Measurements from ENCODE around the gene IFNL4. TPM values are rescaled to one million over a fixed set of nuclear protein-coding genes. Genes with fewer than 3 reads are reported as not detected.

The IFNL4 gene
- total RNA-seq, 4 donors from 2014 or later: not detected

GRCh38 chr19:39240421-39240820 lies 8.2 kb downstream of the IFNL4 start:
- ATAC-seq (ENCODE audit: low FRiP score) (no peak), DNase-seq (ENCODE audit: low spot score) (no peak)
- TF ChIP-seq CTCF (IDR thresholded peaks at IDR 0.05): no peak

GRCh38 chr19:39238944-39239343 lies 9.7 kb downstream of the IFNL4 start:
- DNase-seq (ENCODE audit: low spot score) (no peak), ATAC-seq (ENCODE audit: low FRiP score) (no peak)
- TF ChIP-seq CTCF (IDR thresholded peaks at IDR 0.05): no peak

DNA sequence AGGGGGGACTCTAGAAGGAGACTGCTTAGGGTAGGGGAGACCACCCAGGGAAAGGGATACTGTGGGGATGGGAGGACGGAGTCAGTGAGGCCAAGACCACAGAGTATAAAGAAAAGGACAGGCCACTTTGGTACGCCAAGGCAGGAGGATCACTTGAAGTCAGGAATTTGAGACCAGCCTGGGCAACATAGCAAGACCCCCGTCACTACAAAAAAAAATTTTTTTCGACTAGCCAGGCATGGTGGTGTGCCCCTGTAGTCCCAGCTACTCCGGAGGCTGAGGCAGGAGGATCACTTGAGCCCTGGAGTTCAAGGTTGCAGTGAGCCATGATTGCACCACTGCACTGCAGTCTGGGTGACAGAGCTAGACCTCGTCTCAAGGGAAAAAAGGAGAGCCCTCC lies 10.4 kb downstream of the IFNL4 start:
- ATAC-seq (ENCODE audit: low FRiP score): no peak
- TF ChIP-seq CTCF (IDR thresholded peaks at IDR 0.05): no peak

DNA sequence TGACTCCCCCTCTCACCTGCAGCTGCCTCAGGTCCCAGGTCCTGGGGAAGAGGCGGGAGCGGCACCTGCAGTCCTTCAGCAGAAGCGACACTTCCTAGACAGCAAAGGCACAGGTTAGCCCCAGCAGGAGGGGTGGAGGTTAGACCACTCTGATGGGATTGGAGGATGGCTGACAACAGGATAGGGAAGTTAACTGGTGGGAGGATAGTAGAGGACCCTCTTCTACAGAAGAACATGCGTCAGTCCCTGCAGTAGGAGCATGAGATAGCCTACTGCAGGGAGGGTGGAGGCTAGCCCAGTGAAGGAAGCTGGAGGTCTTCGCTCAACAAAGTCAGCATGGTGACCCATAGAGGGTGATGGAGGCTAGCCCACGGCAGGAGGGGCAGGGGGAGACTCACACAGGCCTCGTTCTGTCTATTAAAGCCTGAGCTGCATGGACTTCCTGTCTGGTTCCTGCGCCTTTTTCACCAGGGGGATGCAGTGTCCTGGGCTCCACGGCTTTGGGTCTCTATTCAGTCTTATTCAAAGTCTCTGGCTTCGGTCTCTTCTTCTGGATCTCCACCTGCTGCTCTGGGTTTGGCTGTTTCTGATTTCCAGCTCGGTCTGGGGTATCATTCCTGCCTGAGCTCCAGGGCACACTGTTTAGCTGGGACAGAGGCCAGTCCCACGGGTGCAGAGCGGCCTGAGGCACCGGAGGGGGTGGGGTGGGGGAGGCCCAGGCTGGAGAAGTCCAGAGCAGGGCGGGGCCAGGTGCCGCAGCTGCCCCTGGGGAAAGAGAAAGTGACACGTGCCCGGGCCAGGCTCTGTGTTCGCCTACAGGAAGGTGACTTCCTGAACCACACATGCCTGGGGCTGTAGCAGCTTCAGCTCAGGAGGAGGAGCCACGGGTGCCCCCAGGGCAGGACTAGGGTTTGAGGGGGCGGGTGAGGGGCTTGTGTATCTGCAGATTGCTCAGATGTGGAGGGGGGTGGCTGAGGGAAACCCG lies 11.2 kb downstream of the IFNL4 start:
- DNase-seq (ENCODE audit: low spot score): no peak
- no peak for TF ChIP-seq CTCF (IDR thresholded peaks at IDR 0.05)
- no peak for ATAC-seq (ENCODE audit: low FRiP score)

More for the DNA sequence above, 10.4 kb downstream of the IFNL4 start:
- DNase-seq (ENCODE audit: low spot score): no peak

DNA sequence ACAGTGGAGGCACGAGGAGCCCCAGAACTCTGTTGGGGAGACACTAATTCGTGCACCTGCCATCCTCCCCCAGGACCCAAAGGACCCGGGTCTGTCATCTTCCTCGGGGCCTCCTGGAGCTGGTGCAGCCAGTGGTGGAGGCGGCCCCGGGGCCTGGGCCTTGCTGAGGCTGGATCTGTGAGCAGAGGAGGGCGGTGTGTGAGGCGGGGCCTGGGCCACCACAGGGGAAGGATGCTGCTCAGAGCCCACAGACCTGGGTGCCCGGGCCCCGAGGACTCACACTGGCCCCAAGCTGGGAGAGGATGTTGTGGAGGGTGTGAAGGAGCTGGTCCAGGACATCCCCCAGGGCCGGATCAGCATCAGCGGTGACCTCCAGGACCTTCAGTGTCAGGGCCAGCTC lies 12.1 kb downstream of the IFNL4 start:
- no peak for DNase-seq (ENCODE audit: low spot score)
- TF ChIP-seq CTCF (IDR thresholded peaks at IDR 0.05): no peak
- ATAC-seq (ENCODE audit: low FRiP score): no peak

DNA sequence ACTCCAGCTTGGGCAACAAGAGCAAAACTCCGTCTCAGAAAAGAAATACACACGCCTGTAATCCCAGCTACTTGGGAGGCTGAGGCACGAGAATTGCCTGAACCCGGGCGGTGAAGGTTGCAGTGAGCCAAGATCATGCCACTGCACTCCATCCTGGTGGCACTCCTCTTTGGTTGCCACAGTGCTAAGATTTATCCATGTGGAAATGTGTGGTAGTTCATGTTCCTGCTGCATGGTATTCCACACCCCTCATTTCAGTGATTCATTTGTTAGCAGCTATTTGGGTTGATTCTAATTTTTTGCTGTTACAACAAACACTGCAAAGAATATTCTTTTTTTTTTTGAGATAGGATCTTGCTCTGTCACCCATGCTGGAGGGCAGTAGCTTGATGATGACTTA lies 15.9 kb downstream of the IFNL4 start:
- ATAC-seq (ENCODE audit: low FRiP score): no peak
- no peak for TF ChIP-seq CTCF (IDR thresholded peaks at IDR 0.05)
- no peak for DNase-seq (ENCODE audit: low spot score)
